CD14-positive monocyte (primary cell): ENCODE measurements around the gene CACNA2D1. TPM values are rescaled to one million over a fixed set of nuclear protein-coding genes. Genes with fewer than 3 reads are reported as not detected.

Experiments used
- DNase-seq, 3 donors: peaks; one replicate each; pipeline ENCODE4 v3.0.0-alpha.2; 2011 to 2022
- H2AFZ ChIP-seq: 2 replicates; pipeline ENCODE4 v1.6.0; 2012; ENCODE audit warnings: mild to moderate bottlenecking, low read depth, low read length, inconsistent platforms; ENCODE audit not compliant: insufficient read depth, poor library complexity, severe bottlenecking
- H3K27ac ChIP-seq, 2 donors: 1 replicate in 1 of 2; 2 replicates in 1 of 2; pipeline ENCODE4 v1.5.1; 2012 to 2013; ENCODE audit warnings: low read length in 2 of 2, control low read depth in 1 of 2, inconsistent platforms in 1 of 2, low read depth in 1 of 2, mild to moderate bottlenecking in 1 of 2
- H3K27me3 ChIP-seq, 2 donors: one replicate each; pipeline versions ENCODE4 v1.6.0 to v1.6.1; 2011 to 2013; ENCODE audit warnings: low read length in 2 of 2; ENCODE audit not compliant: control insufficient read depth in 2 of 2, insufficient read depth in 2 of 2
- H3K36me3 ChIP-seq, 2 donors: replicated peaks in 1 of 2; 1 replicate in 1 of 2; 2 replicates in 1 of 2; pipeline versions ENCODE4 v1.5.1 to v1.6.1; 2012 to 2013; ENCODE audit warnings: low read length in 2 of 2, control low read depth in 1 of 2, inconsistent platforms in 1 of 2, mild to moderate bottlenecking in 1 of 2; ENCODE audit not compliant: insufficient read depth in 2 of 2, control insufficient read depth in 1 of 2
- H3K4me1 ChIP-seq, 2 donors: 1 replicate in 1 of 2; 2 replicates in 1 of 2; pipeline versions ENCODE4 v1.5.1 to v1.6.1; 2012 to 2013; ENCODE audit warnings: low read length in 2 of 2, control low read depth in 1 of 2, inconsistent platforms in 1 of 2, mild to moderate bottlenecking in 1 of 2, moderate library complexity in 1 of 2; ENCODE audit not compliant: insufficient read depth in 2 of 2, control insufficient read depth in 1 of 2
- H3K4me2 ChIP-seq: replicated peaks from 2 replicates; pipeline ENCODE3; 2012; ENCODE audit warnings: low read length, moderate library complexity, mild to moderate bottlenecking; ENCODE audit not compliant: poor library complexity, severe bottlenecking; ENCODE audit errors: extremely low read depth
- H3K4me3 ChIP-seq, 3 experiments: fragments of 200-600 bp in 1 of 3; sonication (generic) in 1 of 3; replicated peaks in 1 of 3; 1 replicate in 2 of 3; 2 replicates in 1 of 3; pipeline ENCODE4 v1.5.1; 2011 to 2013; ENCODE audit warnings: low read length in 3 of 3, mild to moderate bottlenecking in 3 of 3, control low read depth in 2 of 3, low read depth in 2 of 3, inconsistent platforms in 1 of 3, moderate library complexity in 1 of 3
- H3K79me2 ChIP-seq: 2 replicates; pipeline ENCODE4 v1.6.0; 2012; ENCODE audit warnings: mild to moderate bottlenecking, control low read depth, inconsistent platforms, low read length, moderate library complexity; ENCODE audit not compliant: insufficient read depth
- H3K9ac ChIP-seq: 2 replicates; pipeline ENCODE4 v1.6.0; 2017; ENCODE audit warnings: low read length, mild to moderate bottlenecking; ENCODE audit not compliant: insufficient read depth, poor library complexity, severe bottlenecking
- H3K9me3 ChIP-seq, 2 donors: replicated peaks in 1 of 2; 1 replicate in 1 of 2; 2 replicates in 1 of 2; pipeline versions ENCODE4 v1.5.1 to v1.6.1; 2012 to 2013; ENCODE audit warnings: low read length in 2 of 2, control low read depth in 1 of 2; ENCODE audit not compliant: control insufficient read depth in 1 of 2, insufficient read depth in 1 of 2
- H4K20me1 ChIP-seq: 2 replicates; pipeline ENCODE4 v1.6.0; 2012; ENCODE audit warnings: mild to moderate bottlenecking, low read length, control low read depth, moderate library complexity; ENCODE audit not compliant: insufficient read depth
- H3K27ac Mint-ChIP-seq, 7 donors: one replicate each; pipeline ENCODE4 v1.8.0; 2020; ENCODE audit warnings: mild to moderate bottlenecking in 7 of 7, mixed read lengths in 7 of 7, moderate library complexity in 6 of 7, inconsistent platforms in 2 of 7
- H3K27me3 Mint-ChIP-seq, 3 donors: one replicate each; pipeline ENCODE4 v1.8.0; 2021 to 2022; ENCODE audit warnings: low read depth in 3 of 3, mild to moderate bottlenecking in 3 of 3, mixed read lengths in 3 of 3, moderate library complexity in 3 of 3, inconsistent platforms in 1 of 3
- H3K36me3 Mint-ChIP-seq, 2 donors: one replicate each; pipeline ENCODE4 v1.8.0; 2020; ENCODE audit warnings: mixed read lengths in 2 of 2, inconsistent platforms in 1 of 2, mild to moderate bottlenecking in 1 of 2
- H3K4me1 Mint-ChIP-seq: one replicate; pipeline ENCODE4 v1.8.0; 2020; ENCODE audit warnings: mild to moderate bottlenecking, mixed read lengths
- H3K4me3 Mint-ChIP-seq, 2 donors: one replicate each; pipeline ENCODE4 v1.8.0; 2020; ENCODE audit warnings: mild to moderate bottlenecking in 2 of 2, mixed read lengths in 2 of 2, moderate library complexity in 1 of 2
- H3K9me3 Mint-ChIP-seq, 7 donors: one replicate each; pipeline ENCODE4 v1.8.0; 2020 to 2022; ENCODE audit warnings: mixed read lengths in 7 of 7, mild to moderate bottlenecking in 6 of 7, moderate library complexity in 6 of 7, inconsistent platforms in 2 of 7
- WGBS: methylation state at CpG from one replicate; pipeline ENCODE4 v1.1.5; 2013; ENCODE audit warnings: missing lambda C conversion rate; ENCODE audit not compliant: insufficient coverage; 5-methylcytosine and 5-hydroxymethylcytosine counted together
- intact Hi-C, 2 donors: fragments of 100-400 bp; cut with micrococcal nuclease; formaldehyde crosslinking; loops; one replicate each; pipeline versions ENCODE4 v1.15.0 to v1.15.1; 2023
- polyA plus RNA-seq, 3 donors: library from polyadenylated mRNA; depleted of rRNA in 1 of 3; unstranded in 2 of 3; stranded (reverse) in 1 of 3; fragments of 300-500 nt in 2 of 3; fragments of >200 nt in 1 of 3; fragmentation: Illumina TruSeq in 2 of 3; gene quantifications; 1 replicate in 2 of 3; 2 replicates in 1 of 3; pipeline ENCODE4 v1.2.3, GENCODE V29; 2012 to 2021
- TF ChIP-seq, protein P1 (sequence below): fragments of 200-600 bp; IDR thresholded peaks from one replicate; pipeline ENCODE4 v1.8.0; 2022; ENCODE audit warnings: antibody characterized with exemption, mild to moderate bottlenecking

CACNA2D1 gene
- polyA plus RNA-seq, 3 donors: 0.02 TPM; not detected in 2

DNA sequence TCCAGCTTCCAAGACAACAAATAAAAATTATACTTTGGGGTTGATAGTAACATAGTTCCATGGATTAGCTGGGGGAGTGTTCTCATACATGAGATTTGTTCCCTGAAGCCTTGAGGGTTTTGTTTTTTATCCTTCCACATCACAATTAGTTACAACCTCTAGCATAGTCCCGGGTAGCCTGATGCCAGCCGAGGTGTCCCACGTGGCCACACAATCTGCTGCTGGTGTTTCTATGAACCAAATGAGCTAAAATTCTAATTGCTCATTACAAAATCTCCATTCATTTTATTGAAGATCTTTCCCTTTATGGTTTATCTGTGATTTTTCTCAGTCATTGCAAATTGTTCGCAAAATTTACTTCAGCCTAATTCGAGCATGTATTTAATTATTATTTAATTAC, 84.7 kb downstream of the CACNA2D1 start:
- intact Hi-C loops: no loop called here
- H3K27me3 Mint-ChIP-seq: peaks cover 0 to 3% (median 0%) of the 10 kb centered on the region in 3 donors
- DNase-seq: no peak
- Histone ChIP-seq H2AFZ (no peak overlapping the region), H3K4me3 (no peak overlapping the region), H3K9me3 (no peaks in the 10 kb centered on the region), H3K4me1 (no peaks in the 10 kb centered on the region), H3K4me2 (no peak overlapping the region), H3K27ac (no peak overlapping the region), H3K9ac (no peak overlapping the region), H3K79me2 (no peaks in the 10 kb centered on the region), H3K27me3 (no peaks in the 10 kb centered on the region), H4K20me1 (no peaks in the 10 kb centered on the region), H3K36me3 (no peaks in the 10 kb centered on the region)
- peaks cover 0 to 2% (median 0%) of the 10 kb centered on the region in 7 donors for H3K9me3 Mint-ChIP-seq
- 96% methylated on average over 3 of the region's 5 CpGs for WGBS
- no peak overlapping the region for H3K27ac Mint-ChIP-seq
- TF ChIP-seq, protein P1, sequence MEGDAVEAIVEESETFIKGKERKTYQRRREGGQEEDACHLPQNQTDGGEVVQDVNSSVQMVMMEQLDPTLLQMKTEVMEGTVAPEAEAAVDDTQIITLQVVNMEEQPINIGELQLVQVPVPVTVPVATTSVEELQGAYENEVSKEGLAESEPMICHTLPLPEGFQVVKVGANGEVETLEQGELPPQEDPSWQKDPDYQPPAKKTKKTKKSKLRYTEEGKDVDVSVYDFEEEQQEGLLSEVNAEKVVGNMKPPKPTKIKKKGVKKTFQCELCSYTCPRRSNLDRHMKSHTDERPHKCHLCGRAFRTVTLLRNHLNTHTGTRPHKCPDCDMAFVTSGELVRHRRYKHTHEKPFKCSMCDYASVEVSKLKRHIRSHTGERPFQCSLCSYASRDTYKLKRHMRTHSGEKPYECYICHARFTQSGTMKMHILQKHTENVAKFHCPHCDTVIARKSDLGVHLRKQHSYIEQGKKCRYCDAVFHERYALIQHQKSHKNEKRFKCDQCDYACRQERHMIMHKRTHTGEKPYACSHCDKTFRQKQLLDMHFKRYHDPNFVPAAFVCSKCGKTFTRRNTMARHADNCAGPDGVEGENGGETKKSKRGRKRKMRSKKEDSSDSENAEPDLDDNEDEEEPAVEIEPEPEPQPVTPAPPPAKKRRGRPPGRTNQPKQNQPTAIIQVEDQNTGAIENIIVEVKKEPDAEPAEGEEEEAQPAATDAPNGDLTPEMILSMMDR: no peak
- no peak overlapping the region for H3K4me3 Mint-ChIP-seq
- H3K4me1 Mint-ChIP-seq: no peaks in the 10 kb centered on the region
- H3K36me3 Mint-ChIP-seq: no peaks in the 10 kb centered on the region

DNA sequence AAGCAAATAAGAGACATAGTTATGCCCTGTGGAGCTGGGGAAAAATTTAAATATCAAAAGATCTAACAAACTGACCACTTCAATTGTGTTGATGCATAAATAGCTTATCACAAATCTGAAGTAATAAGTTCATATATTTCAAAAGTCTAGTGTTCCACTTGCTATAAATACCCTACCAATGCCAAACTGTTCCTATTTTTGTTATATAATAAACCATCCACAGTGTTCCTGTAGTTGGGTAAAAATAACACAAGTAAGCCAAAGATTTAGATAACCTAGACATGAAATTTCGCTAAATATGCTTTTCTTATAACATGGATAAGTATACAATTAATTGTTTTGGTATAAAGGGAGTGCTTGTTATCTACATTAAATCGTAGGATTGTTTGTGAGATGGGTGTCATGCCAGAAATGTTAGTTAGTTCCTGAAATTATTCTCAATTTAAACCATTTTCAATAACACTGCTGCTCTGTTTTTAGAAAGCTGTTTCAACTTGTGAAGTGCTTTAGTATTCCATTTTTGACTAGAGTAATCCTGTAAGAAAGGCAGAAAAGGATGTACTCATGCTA, 85.5 kb downstream of the CACNA2D1 start:
- Mint-ChIP-seq H3K9me3 (no peaks in the 10 kb centered on the region), H3K27me3 (peaks cover 0 to 3% (median 0%) of the 10 kb centered on the region in 3 donors), H3K36me3 (no peaks in the 10 kb centered on the region), H3K27ac (no peak overlapping the region), H3K4me1 (no peaks in the 10 kb centered on the region), H3K4me3 (no peak overlapping the region)
- Histone ChIP-seq H3K4me1 (no peaks in the 10 kb centered on the region), H3K4me2 (no peak overlapping the region), H3K79me2 (no peaks in the 10 kb centered on the region), H4K20me1 (no peaks in the 10 kb centered on the region), H3K36me3 (no peaks in the 10 kb centered on the region), H3K4me3 (no peak overlapping the region), H2AFZ (no peak overlapping the region), H3K9me3 (no peaks in the 10 kb centered on the region), H3K27ac (no peak overlapping the region), H3K9ac (no peak overlapping the region), H3K27me3 (no peaks in the 10 kb centered on the region)
- TF ChIP-seq, protein P1: no peak
- no peak for DNase-seq
- no CpG with 5 or more reads among the region's 2 CpGs for WGBS
- intact Hi-C loops: no loop called here
